Fibroblast of the conjunctiva (primary cell): Measurements from ENCODE around the gene LTA.
"Not testable (repeated sequence)": the region's sequence is repeated elsewhere in the genome, so short reads cannot be mapped to it uniquely, and the experiment has no call there.

ENCODE experiments used
- DNase-seq: peaks from one replicate; pipeline ENCODE4 v3.0.0-alpha.2; 2010; ENCODE audit warnings: low read depth

LTA gene

GRCh38 chr6:31541658-31542521, 30.2 kb upstream of the LTA start, which contains the start of gene DDX39B:
DDX39B (minus strand) TSS chr6:31542003; CDS start chr6:31540532, 1,471 bp downstream.
- DNase-seq: peak; percentile 96

DNA sequence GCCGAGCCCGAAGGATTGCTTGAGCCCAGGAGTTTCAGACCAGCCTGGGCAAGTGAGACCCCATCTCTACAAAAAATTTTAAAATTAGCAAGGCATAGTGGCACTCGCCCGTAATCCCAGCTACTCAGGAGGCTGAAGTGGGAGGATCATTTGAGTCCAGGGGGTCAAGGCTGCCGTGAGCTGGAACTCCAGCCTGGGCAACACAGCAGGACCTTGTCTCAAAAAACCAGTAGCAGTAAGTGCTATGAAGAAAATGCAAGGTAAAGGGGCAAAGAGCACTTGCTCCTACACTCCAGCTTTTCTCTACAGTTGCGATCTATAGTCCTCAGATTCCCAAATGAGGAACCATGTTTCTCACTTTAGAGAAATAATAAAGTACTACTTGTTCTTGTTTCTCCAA, 28.4 kb upstream of the LTA start:
- no peak for DNase-seq

GRCh38 chr6:31544676-31545075, 27.4 kb upstream of the LTA start:
- DNase-seq: no peak

- no peak for DNase-seq
Measured at GRCh38 chr6:31545291-31545690, 26.8 kb upstream of the LTA start.

GRCh38 chr6:31546339-31546957, 25.6 kb upstream of the LTA start, which contains the start of gene ATP6V1G2:
ATP6V1G2 (minus strand) TSS chr6:31546608; CDS start chr6:31546559, 49 bp downstream.
- peak; percentile 95 for DNase-seq

DNA sequence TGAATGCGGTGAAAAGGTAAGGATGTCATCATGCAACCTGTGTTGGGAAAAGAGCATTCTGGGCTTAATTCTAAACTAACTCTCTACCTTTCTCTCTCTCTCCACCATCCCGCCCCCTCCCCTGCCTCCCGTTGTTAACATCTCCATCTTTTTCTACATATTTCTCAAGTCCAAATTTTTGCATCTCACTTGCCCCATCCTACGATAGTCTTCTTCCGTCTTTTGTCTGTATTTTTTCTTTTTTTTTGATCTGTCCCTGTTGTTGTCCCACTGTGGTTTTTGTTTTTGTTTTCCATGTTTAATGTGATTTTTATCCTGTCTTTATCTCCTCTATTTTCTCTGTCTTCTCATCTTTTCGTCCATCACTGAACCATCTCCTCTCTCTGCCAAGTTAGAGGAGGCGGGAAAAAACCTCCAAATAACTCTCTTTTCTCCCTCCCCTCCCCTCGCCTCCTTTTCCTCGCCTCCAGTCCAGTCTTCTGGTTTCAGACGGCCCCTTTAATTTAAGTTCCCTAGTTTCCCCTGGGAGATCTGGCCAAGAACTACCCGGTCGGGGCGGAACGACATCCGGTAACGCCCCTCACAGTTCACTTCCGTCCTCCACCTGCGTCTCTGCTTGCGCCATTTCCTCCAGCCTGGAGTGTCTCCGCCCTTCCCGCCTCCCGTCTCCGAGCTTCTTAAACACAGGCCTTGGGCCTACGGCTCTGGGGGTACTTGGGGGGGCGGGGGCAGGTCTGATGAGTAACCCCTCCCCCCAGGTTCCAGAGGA, 24.9 kb upstream of the LTA start, which contains the start of gene NFKBIL1:
Gene NFKBIL1 (plus strand): TSS at position 651 of the 769 bp plus-strand sequence. CDS start 87 bp downstream, at position 738.
- DNase-seq: peak; percentile 98

DNA sequence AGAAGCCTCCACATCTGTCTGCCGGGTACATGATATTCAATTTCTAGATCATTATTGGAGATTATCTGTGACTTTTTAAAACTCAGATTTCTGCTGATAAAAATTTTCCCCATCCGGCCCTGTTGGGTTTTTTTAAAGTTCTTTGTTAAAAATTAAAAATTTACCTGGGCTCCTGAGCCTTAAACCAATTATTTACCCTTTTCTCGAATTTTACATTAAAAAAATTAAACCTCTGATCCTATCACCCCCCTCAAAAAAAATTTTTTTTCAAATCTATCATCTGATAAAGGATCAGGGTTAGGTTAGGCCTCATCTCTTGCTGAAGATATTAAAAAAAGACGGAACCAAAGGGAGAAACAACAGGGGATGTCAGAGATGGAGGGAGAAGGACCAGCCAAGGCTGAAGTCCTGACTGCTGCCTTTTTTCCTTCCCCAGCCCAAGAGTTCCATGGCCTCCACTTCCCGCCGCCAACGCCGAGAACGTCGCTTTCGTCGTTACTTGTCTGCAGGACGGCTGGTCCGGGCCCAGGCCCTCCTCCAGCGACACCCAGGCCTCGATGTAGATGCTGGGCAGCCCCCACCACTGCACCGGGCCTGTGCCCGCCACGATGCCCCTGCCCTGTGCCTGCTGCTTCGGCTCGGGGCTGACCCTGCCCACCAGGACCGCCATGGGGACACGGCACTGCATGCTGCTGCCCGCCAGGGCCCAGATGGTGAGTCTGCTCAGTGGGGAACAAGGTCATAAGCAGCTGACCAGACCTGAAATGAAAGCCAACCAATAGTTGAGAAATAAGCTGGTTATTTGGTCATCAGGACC, 24.2 kb upstream of the LTA start:
- no peak for DNase-seq

- DNase-seq: no peak
Measured at GRCh38 chr6:31548544-31548873, 23.6 kb upstream of the LTA start.

- DNase-seq: not testable (repeated sequence)
Measured at GRCh38 chr6:31551371-31551770, 20.7 kb upstream of the LTA start.

GRCh38 chr6:31556307-31556706, 15.8 kb upstream of the LTA start:
- DNase-seq: no peak

- DNase-seq: no peak
Measured at GRCh38 chr6:31557443-31558317, 14.4 kb upstream of the LTA start.

- no peak for DNase-seq
Measured at GRCh38 chr6:31558318-31558625, 13.8 kb upstream of the LTA start.

- no peak for DNase-seq
Measured at GRCh38 chr6:31558631-31559500, 13.2 kb upstream of the LTA start.

GRCh38 chr6:31559606-31559957, 12.5 kb upstream of the LTA start:
- no peak for DNase-seq

- no peak for DNase-seq
Measured at GRCh38 chr6:31559958-31560696, 12.0 kb upstream of the LTA start.

GRCh38 chr6:31560697-31561058, 11.4 kb upstream of the LTA start:
- no peak for DNase-seq

- no peak for DNase-seq
Measured at GRCh38 chr6:31567531-31568370, 4.3 kb upstream of the LTA start.

GRCh38 chr6:31568537-31568961, 3.5 kb upstream of the LTA start:
- no peak for DNase-seq
